ENCODE data around the gene DAPK1.

DAPK1 gene

DNA sequence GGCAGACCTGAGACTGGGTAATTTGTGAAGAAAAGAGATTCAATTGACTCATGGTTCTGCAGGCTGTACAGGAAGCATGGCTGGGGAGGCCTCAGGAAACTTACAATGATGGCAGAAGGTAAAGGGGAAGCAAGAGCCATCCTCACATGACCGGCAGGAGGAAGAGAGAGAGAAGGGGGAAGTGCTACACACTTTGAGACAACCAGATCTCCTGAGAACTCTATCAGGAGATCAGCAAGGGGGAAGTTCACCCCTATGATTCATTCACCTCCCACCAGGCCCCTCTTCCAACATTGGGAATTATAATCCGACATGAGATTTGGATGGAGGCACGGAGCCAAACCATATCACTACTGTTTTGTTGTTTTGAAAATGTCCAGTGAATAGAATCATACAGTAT, 110.2 kb downstream of the DAPK1 start:
- TF ChIP-seq, protein P1, sequence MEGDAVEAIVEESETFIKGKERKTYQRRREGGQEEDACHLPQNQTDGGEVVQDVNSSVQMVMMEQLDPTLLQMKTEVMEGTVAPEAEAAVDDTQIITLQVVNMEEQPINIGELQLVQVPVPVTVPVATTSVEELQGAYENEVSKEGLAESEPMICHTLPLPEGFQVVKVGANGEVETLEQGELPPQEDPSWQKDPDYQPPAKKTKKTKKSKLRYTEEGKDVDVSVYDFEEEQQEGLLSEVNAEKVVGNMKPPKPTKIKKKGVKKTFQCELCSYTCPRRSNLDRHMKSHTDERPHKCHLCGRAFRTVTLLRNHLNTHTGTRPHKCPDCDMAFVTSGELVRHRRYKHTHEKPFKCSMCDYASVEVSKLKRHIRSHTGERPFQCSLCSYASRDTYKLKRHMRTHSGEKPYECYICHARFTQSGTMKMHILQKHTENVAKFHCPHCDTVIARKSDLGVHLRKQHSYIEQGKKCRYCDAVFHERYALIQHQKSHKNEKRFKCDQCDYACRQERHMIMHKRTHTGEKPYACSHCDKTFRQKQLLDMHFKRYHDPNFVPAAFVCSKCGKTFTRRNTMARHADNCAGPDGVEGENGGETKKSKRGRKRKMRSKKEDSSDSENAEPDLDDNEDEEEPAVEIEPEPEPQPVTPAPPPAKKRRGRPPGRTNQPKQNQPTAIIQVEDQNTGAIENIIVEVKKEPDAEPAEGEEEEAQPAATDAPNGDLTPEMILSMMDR (IDR thresholded peaks at IDR 0.05; ENCODE audit: extremely low read depth, missing control alignments): no peak
- DNase-seq (ENCODE audit: low spot score): no peak

DNA sequence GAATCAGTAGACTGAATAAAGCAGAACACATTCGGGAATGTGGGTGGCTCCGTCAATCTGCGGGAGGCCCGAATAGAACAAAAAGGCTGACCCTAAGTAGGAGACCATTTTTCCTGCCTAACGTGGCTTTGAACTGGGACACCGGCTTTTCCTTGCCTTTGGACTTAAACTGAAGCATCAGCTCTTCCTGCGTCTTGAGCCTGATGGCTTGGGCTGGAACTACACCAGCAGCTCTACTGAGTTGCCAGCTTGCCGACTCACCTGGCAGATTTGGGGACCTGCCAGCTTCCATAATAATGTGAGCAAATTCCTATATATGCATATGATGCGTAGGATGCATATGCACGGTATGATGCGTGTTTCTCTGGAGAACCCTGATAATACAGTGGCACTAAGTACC, 111.3 kb downstream of the DAPK1 start:
- no peak for DNase-seq (ENCODE audit: low spot score)
- TF ChIP-seq, protein P1 (IDR thresholded peaks at IDR 0.05; ENCODE audit: extremely low read depth, missing control alignments): no peak

DNA sequence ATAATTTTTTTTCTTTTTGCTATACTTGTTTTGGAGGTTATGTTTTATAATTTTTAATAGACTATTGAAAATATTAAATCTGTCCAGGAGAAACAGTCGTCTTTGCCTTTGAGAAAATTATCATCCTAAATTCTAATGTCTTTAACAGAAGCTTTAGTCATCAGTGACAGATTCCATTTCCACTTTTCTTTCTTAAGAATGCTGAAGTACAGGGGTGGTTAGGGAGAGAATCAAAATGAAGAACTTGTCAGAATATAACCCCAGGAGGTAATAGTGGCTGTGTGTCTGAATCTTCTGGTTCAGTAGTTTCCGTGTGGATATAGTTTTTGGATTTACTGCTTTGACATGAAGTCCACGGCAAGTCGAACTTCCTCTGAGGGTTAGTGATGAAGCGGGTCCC, 111.8 kb downstream of the DAPK1 start:
- DNase-seq (ENCODE audit: low spot score): no peak
- TF ChIP-seq, protein P1 (IDR thresholded peaks at IDR 0.05; ENCODE audit: extremely low read depth, missing control alignments): no peak

DNA sequence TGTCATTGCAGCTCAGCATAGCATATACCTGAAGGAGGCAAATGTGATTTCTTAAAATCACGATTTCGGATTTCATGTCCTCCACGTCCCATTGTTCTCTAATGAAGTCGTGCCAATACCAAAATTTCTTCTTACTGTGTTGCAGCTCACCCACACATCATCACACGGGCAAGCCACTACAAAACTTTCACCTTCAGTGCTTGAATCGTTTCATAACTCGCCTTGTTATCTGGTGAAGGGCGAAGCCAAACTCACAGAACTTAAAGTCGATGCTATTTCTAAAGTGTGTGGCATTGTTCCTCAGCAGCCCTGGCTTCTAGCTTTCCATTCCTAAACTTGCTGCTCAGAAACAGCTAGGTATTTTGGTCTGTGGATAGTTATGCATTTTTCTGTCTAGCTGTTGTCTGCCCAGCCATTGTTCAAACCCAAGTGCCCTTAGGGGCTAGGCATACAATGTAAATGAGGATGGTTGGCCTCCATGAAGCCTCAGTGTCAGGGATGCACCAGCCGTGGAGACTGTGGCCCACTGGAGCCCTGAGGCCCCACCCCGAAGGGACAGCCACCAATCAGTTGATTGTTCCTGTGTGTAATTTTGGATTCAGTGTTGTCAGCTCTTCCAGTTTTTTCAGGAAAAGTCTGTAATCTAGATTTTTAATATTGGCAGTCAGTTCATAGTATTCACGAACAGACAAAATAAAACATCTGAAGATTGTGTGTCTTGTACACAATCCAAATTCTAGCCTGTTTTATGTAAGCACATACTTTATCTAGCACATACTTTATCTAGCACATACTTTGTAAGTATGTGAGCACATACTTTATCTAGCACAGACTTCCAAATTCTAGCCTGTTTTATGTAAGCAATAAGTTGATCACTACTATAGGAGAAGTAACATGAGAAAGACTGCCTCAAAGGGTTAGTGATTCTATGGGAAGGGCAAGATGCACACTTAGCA, 112.8 kb downstream of the DAPK1 start:
- no peak for DNase-seq (ENCODE audit: low spot score)
- TF ChIP-seq, protein P1 (IDR thresholded peaks at IDR 0.05; ENCODE audit: extremely low read depth, missing control alignments): no peak

DNA sequence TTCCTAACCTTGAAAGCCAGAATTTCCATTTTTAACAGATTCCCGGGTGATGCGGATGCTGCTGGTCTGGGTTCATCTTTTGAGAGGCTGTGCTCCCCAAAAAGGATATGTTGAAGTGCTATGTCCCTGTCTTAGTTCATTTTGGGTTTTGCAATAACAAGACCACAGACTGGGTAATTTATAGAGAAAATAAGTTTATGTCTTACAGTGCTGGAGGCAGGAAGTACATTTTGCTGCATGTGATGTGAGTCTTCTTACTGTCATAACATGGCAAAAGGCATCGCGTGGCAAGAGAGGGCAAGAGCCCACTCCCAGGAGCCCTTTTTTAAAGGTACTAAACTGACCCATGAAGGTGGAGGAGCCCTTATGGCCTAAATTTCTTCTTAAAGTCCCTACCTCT, 114.1 kb downstream of the DAPK1 start:
- TF ChIP-seq, protein P1 (IDR thresholded peaks at IDR 0.05; ENCODE audit: extremely low read depth, missing control alignments): no peak
- no peak for DNase-seq (ENCODE audit: low spot score)

DNA sequence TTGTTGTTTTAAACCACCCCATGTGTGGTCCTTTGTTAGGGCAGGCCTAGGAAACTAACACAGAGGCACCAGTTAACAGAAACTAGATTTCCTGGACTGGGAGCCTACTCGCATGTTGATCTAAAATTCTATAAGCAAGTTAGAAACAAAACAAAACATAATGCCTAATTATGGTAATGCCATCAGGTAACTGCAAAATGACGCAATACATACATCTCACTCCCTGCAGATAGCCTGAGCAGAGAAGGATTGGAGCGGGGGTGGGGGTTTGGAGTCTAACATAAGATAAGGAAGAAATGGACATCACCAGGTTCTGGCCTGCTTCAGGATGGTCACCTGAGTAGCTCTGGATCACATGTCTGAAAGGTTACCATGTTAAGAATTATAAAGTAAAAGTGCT, 114.9 kb downstream of the DAPK1 start:
- no peak for DNase-seq (ENCODE audit: low spot score)
- TF ChIP-seq, protein P1 (IDR thresholded peaks at IDR 0.05; ENCODE audit: extremely low read depth, missing control alignments): no peak

DNA sequence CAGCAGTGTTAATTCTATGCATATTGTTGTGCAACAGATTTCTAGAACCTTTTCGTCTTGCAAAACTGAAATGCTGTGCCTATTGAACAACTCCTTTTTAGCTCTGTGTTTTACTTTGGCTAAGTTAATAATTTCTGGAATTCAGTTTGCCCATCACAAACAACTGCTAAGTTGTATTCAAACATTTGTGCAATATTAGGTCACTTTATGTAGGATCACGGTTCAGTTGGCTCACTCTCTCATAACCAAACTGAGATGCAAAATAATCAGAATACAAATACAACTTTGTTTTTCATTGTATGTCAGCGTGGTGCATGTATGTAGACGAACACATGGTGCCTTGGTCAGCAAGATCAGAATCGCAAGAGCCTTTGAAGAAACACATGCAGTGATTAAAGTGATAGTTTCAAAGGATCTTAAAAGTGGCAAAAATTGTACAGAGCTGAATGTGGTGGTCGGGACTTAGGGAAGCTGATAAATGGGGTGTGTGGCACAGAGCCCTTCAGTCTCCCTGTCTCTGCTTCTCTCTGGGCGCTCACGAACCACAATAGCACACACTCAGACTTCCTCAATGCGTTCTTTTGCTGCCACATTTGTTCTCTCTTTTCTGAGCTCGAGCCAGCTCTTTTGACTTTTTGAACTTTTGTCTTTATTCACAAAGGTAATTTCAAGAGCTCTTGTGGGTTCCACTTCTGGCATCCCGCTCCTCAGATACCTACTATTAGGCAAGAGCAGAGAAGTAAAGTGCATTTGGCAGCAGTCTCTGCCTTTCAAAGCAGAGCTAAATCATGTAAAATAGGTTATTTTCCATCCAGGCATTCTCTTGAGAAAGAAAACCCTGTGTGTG, 115.8 kb downstream of the DAPK1 start:
- TF ChIP-seq, protein P1 (IDR thresholded peaks at IDR 0.05; ENCODE audit: extremely low read depth, missing control alignments): no peak
- no peak for DNase-seq (ENCODE audit: low spot score)
